HCT116 (cell line): Measurements from ENCODE around the gene CDKAL1. TPM values are rescaled to one million over a fixed set of nuclear protein-coding genes. Genes with fewer than 3 reads are reported as not detected.

Experiments used
- ATAC-seq: fragments of 200-7000 bp; cut with Tn5 transposase; 2 replicates; pipeline ENCODE4 v1.9.1; 2020; ENCODE audit warnings: mild to moderate bottlenecking, moderate library complexity
- BruUV-seq: library from RNA; stranded (reverse); fragments of 400-500 nt; replicated peaks from 2 replicates; lab custom pipeline; 2021; lab: Mats Ljungman, UMichigan
- CTCF ChIA-PET: fragments of 300-600 bp; sonication (Branson Sonifier 250); formaldehyde crosslinking; loops from one replicate; lab custom pipeline; 2021; ENCODE audit warnings: antibody characterized with exemption; lab: Charles Lee
- POLR2A ChIA-PET: fragments of 300-600, 350-600 bp; sonication (Branson Sonifier 250); formaldehyde crosslinking; loops from one replicate; lab custom pipeline; 2021; ENCODE audit warnings: antibody characterized with exemption; lab: Charles Lee
- RAD21 ChIA-PET, 2 experiments: fragments of 300-600 bp; sonication (Branson Sonifier 250); formaldehyde crosslinking; loops; one replicate each; lab custom pipeline; 2023; ENCODE audit warnings: low total read pairs in 2 of 2; ENCODE audit not compliant: uncharacterized antibody in 2 of 2, unreplicated experiment in 2 of 2, low non-redundant PET in 1 of 2; lab: Charles Lee
- DNase-seq: peaks from one replicate; pipeline ENCODE4 v3.0.0-alpha.2; 2010; ENCODE audit warnings: low read depth, low spot score
- H2AFZ ChIP-seq: fragments of 200-600 bp; shearing (Covaris generic), sonication (generic); 2 replicates; pipeline ENCODE4 v1.6.1; 2017; ENCODE audit warnings: low read depth, mixed run types, mixed read lengths, antibody characterized with exemption, low read length; ENCODE audit not compliant: poor library complexity, severe bottlenecking
- H3K27ac ChIP-seq: 2 replicates; pipeline ENCODE4 v1.5.1; 2012; ENCODE audit warnings: low read depth, low read length
- H3K27me3 ChIP-seq: fragments of 200-600 bp; sonication (generic); 2 replicates; pipeline ENCODE4 v1.6.1; 2016; ENCODE audit warnings: mixed run types, low read length, mixed read lengths; ENCODE audit not compliant: insufficient read depth
- H3K36me3 ChIP-seq, 2 experiments: fragments of 200-500 bp in 1 of 2; fragments of 200-600 bp in 1 of 2; sonication (Bioruptor generic) in 1 of 2; sonication (generic) in 1 of 2; 2 replicates each; pipeline versions ENCODE4 v1.5.1 to v1.6.1; 2014 to 2016; ENCODE audit warnings: low read length in 2 of 2, inconsistent platforms in 1 of 2, mixed read lengths in 1 of 2, mixed run types in 1 of 2; ENCODE audit not compliant: insufficient read depth in 2 of 2, control insufficient read depth in 1 of 2
- H3K4me1 ChIP-seq, 2 experiments: fragments of 200-600 bp in 1 of 2; sonication (generic) in 1 of 2; 2 replicates each; pipeline versions ENCODE4 v1.5.1 to v1.6.1; 2012 to 2017; ENCODE audit warnings: low read length in 2 of 2, inconsistent platforms in 1 of 2, mild to moderate bottlenecking in 1 of 2, mixed read lengths in 1 of 2, mixed run types in 1 of 2, moderate library complexity in 1 of 2; ENCODE audit not compliant: insufficient read depth in 2 of 2, control insufficient read depth in 1 of 2
- H3K4me2 ChIP-seq: fragments of 200-600 bp; sonication (generic); 2 replicates; pipeline ENCODE4 v1.6.1; 2017; ENCODE audit warnings: mixed run types, low read length, mixed read lengths
- H3K4me3 ChIP-seq, 2 experiments: fragments of 200-600 bp in 1 of 2; sonication (generic) in 1 of 2; replicated peaks in 1 of 2; 2 replicates each; pipeline ENCODE4 v1.5.1; 2011 to 2016; ENCODE audit warnings: low read length in 2 of 2, control low read depth in 1 of 2, low read depth in 1 of 2, mild to moderate bottlenecking in 1 of 2, mixed read lengths in 1 of 2, mixed run types in 1 of 2
- H3K79me2 ChIP-seq: fragments of 200-600 bp; sonication (generic); 2 replicates; pipeline ENCODE4 v1.6.1; 2017; ENCODE audit warnings: mild to moderate bottlenecking, mixed run types, low read length, moderate library complexity, mixed read lengths; ENCODE audit not compliant: insufficient read depth
- H3K9ac ChIP-seq: fragments of 200-600 bp; sonication (generic); 2 replicates; pipeline ENCODE4 v1.6.1; 2016; ENCODE audit warnings: low read length, mixed read lengths
- H3K9me2 ChIP-seq: fragments of 200-600 bp; sonication (generic), shearing (Covaris generic); 2 replicates; pipeline ENCODE4 v1.6.1; 2017; ENCODE audit warnings: mixed run types, mild to moderate bottlenecking, moderate library complexity; ENCODE audit not compliant: insufficient read depth
- H3K9me3 ChIP-seq, 2 experiments: fragments of 200-500 bp in 1 of 2; fragments of 200-600 bp in 1 of 2; sonication (Bioruptor generic) in 1 of 2; sonication (generic) in 1 of 2; 2 replicates each; pipeline ENCODE4 v1.6.1; 2014 to 2017; ENCODE audit warnings: low read length in 2 of 2, mixed read lengths in 2 of 2, inconsistent platforms in 1 of 2, low read depth in 1 of 2, mild to moderate bottlenecking in 1 of 2, mixed run types in 1 of 2, moderate library complexity in 1 of 2; ENCODE audit not compliant: control insufficient read depth in 1 of 2, insufficient read depth in 1 of 2
- H4K20me1 ChIP-seq: fragments of 200-600 bp; sonication (generic), shearing (Covaris generic); 2 replicates; pipeline ENCODE4 v1.6.1; 2017; ENCODE audit warnings: mixed run types, mild to moderate bottlenecking, moderate library complexity; ENCODE audit not compliant: insufficient read depth
- CBX3 ChIP-seq: IDR thresholded peaks from 2 replicates; pipeline ENCODE4 v1.6.1; 2012; ENCODE audit warnings: low read depth
- EGR1 ChIP-seq: IDR thresholded peaks from 2 replicates; pipeline ENCODE4 v1.6.1; 2012; ENCODE audit warnings: low read depth
- ELF1 ChIP-seq: IDR thresholded peaks from 2 replicates; pipeline ENCODE4 v1.6.1; 2012; ENCODE audit warnings: low read depth, borderline replicate concordance
- EZH2 ChIP-seq: fragments of 200-600 bp; sonication (generic); IDR thresholded peaks from 2 replicates; pipeline ENCODE4 v1.6.1; 2017; ENCODE audit warnings: antibody characterized with exemption, mixed run types
- EZH2phosphoT487 ChIP-seq: fragments of 200-600 bp; IDR thresholded peaks from 2 replicates; pipeline ENCODE4 v1.6.1; 2018; ENCODE audit warnings: antibody characterized with exemption, borderline replicate concordance
- POLR2A ChIP-seq: IDR thresholded peaks from 2 replicates; pipeline ENCODE4 v1.7.0; 2011; ENCODE audit warnings: borderline replicate concordance; ENCODE audit not compliant: insufficient read depth, insufficient read length; ENCODE audit errors: extremely low read depth
- POLR2AphosphoS5 ChIP-seq: IDR thresholded peaks from 2 replicates; pipeline ENCODE4 v1.6.1; 2011; ENCODE audit warnings: mild to moderate bottlenecking, low read depth, low read length, moderate library complexity
- RAD21 ChIP-seq: IDR thresholded peaks from 2 replicates; pipeline ENCODE4 v1.6.1; 2012; ENCODE audit warnings: low read depth, mild to moderate bottlenecking
- SIN3A ChIP-seq: IDR thresholded peaks from 2 replicates; pipeline ENCODE4 v1.6.1; 2012; ENCODE audit warnings: low read depth
- TCF7L2 ChIP-seq: IDR thresholded peaks from 2 replicates; pipeline ENCODE4 v1.7.0; 2011; ENCODE audit warnings: borderline replicate concordance, inconsistent platforms; ENCODE audit not compliant: insufficient read depth, insufficient read length; ENCODE audit errors: extremely low read depth
- ZFX ChIP-seq: fragments of 450-650 bp; IDR thresholded peaks from 2 replicates; pipeline ENCODE4 v1.6.1; 2017
- intact Hi-C: fragments of 100-400 bp; cut with micrococcal nuclease; formaldehyde crosslinking; loops from 2 replicates; pipeline ENCODE4 v1.10.0; 2022
- total RNA-seq: library from RNA; stranded (reverse); gene quantifications from one replicate; pipeline ENCODE4 v1.2.1, GENCODE V29; 2021; ENCODE audit not compliant: unreplicated experiment
- TF ChIP-seq, protein P1 (sequence below): IDR thresholded peaks from 2 replicates; pipeline ENCODE4 v1.6.1; 2012
- TF ChIP-seq, protein P2 (sequence below), 3 experiments: fragments of 200-600 bp in 1 of 3; sonication (generic) in 1 of 3; IDR thresholded peaks in 2 of 3; conservative IDR thresholded peaks in 1 of 3; 2 replicates each; pipeline ENCODE4 v1.5.1; 2012 to 2017; ENCODE audit warnings: low read depth in 2 of 3, low read length in 2 of 3, antibody characterized with exemption in 1 of 3, borderline replicate concordance in 1 of 3, control low read depth in 1 of 3, mild to moderate bottlenecking in 1 of 3, mixed read lengths in 1 of 3, mixed run types in 1 of 3, moderate library complexity in 1 of 3; ENCODE audit not compliant: insufficient read depth in 1 of 3
- TF ChIP-seq, protein P3 (sequence below): IDR thresholded peaks from 2 replicates; pipeline ENCODE4 v1.6.1; 2011; ENCODE audit warnings: mild to moderate bottlenecking, low read length, moderate library complexity; ENCODE audit not compliant: insufficient replicate concordance; ENCODE audit errors: extremely low read depth

Gene CDKAL1
- total RNA-seq, 1 experiment from 2014 or later = 14.9 TPM

DNA sequence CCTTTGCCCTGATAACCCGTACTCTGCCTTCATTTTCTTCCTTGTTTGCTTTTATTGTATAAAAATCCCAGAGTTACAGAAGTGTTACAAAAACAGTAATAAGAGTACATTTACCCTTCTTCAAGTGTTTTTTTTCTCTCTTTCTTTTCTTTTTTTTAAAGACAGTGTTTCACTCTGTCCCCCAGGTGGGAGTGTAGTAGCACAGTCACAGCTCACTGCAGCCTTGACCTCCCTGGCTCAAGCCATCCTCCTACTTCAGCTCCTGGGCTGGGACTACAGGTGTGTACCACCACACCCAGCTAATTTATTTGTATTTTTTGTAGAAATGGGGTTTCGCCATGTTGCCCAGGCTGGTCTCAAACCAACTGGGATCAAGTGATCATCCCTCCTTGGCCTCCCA lies 402.7 kb downstream of the CDKAL1 start:
- POLR2A ChIA-PET = no interaction called here
- Histone ChIP-seq H3K79me2 (0 out of 2 replicates have a peak, but pooled peaks cover 3% of the 10 kb centered on the region), H3K4me1 (peaks cover 22 to 27% of the 10 kb centered on the region in 2 experiments), H3K9ac (no peak overlapping the region), H3K27me3 (no peaks in the 10 kb centered on the region), H3K36me3 (no peaks in the 10 kb centered on the region), H4K20me1 (no peaks in the 10 kb centered on the region), H3K27ac (no peak overlapping the region), H3K9me2 (no peaks in the 10 kb centered on the region), H3K4me2 (no peak overlapping the region), H2AFZ (no peak overlapping the region), H3K9me3 (no peaks in the 10 kb centered on the region; a peak in 1 of 4 replicates), H3K4me3 (no peak overlapping the region)
- ATAC-seq (no peak), DNase-seq (no peak)
- TF ChIP-seq RAD21 (peak; percentile 32; the same call in 1 of the 2 replicates), POLR2AphosphoS5 (no peak)
- intact Hi-C loops = loop anchor here (5.0 kb wide), 2 partner anchors 375 to 650 kb away; no protein-coding TSS in a partner anchor
- CTCF ChIA-PET = interaction anchor here (1.7 kb wide), 1 partner anchor 652 kb away, joined by 4 read pairs; no protein-coding TSS in a partner anchor
- RAD21 ChIA-PET = no interaction called here
- no TSS peak for BruUV-seq

DNA sequence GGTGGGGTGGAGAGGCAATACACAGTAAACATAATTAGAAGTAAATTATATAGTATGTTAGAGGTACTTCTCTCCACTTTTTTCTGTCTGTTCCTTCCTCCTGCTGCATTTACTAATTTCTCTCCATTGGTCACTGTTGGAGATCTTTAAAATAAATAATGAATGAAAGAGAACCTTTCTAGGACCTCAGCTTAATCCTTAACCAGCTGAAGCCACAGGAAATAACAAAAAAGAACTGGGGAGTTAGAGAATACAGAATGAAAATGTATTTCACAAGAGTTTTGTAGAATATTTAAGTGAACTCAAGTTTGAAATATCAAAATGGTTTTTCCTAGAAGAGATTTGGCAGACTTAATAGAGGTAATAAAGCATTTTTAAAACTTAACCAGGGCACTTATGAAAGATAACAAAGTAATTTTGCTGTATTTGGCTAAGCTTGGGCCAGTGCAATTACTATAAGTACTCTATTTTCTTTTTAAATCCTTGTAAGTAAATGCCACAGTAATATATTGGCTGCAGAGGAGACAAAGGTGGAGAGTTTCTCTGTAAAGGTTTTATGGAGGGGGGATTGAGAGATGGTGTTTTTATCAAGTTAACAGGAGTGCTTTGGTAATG lies 405.0 kb downstream of the CDKAL1 start:
- 0 out of 2 replicates have a peak, but pooled peaks cover 3% of the 10 kb centered on the region for H3K79me2 ChIP-seq
- intact Hi-C loops = loop anchor here (5.0 kb wide), 2 partner anchors 377 to 648 kb away; no protein-coding TSS in a partner anchor
- BruUV-seq = no TSS peak
- H3K9ac ChIP-seq = no peak overlapping the region
- H3K4me1 ChIP-seq = peaks cover under 1 to 13% of the 10 kb centered on the region in 2 experiments; a peak in 2 of 4 replicates
- no peak overlapping the region for H3K27ac ChIP-seq
- no peaks in the 10 kb centered on the region for H4K20me1 ChIP-seq
- H3K9me2 ChIP-seq = no peaks in the 10 kb centered on the region
- no peaks in the 10 kb centered on the region for H3K36me3 ChIP-seq
- TF ChIP-seq EZH2phosphoT487 (no peak), POLR2A (no peak), ZFX (no peak), TCF7L2 (no peak), SIN3A (no peak), CBX3 (no peak), POLR2AphosphoS5 (no peak), EGR1 (no peak), ELF1 (no peak), RAD21 (no peak), EZH2 (no peak)
- TF ChIP-seq, protein P1, sequence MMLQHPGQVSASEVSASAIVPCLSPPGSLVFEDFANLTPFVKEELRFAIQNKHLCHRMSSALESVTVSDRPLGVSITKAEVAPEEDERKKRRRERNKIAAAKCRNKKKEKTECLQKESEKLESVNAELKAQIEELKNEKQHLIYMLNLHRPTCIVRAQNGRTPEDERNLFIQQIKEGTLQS = no peak
- TF ChIP-seq, protein P2, sequence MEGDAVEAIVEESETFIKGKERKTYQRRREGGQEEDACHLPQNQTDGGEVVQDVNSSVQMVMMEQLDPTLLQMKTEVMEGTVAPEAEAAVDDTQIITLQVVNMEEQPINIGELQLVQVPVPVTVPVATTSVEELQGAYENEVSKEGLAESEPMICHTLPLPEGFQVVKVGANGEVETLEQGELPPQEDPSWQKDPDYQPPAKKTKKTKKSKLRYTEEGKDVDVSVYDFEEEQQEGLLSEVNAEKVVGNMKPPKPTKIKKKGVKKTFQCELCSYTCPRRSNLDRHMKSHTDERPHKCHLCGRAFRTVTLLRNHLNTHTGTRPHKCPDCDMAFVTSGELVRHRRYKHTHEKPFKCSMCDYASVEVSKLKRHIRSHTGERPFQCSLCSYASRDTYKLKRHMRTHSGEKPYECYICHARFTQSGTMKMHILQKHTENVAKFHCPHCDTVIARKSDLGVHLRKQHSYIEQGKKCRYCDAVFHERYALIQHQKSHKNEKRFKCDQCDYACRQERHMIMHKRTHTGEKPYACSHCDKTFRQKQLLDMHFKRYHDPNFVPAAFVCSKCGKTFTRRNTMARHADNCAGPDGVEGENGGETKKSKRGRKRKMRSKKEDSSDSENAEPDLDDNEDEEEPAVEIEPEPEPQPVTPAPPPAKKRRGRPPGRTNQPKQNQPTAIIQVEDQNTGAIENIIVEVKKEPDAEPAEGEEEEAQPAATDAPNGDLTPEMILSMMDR (IDR thresholded peaks at IDR 0.05 in 2 of 3, conservative IDR thresholded peaks at IDR 0.05 in 1 of 3; ENCODE audit: borderline replicate concordance in 1 of 3, insufficient read depth in 1 of 3, low read depth in 2 of 3, low read length in 2 of 3) = no peak
- TF ChIP-seq, protein P3, sequence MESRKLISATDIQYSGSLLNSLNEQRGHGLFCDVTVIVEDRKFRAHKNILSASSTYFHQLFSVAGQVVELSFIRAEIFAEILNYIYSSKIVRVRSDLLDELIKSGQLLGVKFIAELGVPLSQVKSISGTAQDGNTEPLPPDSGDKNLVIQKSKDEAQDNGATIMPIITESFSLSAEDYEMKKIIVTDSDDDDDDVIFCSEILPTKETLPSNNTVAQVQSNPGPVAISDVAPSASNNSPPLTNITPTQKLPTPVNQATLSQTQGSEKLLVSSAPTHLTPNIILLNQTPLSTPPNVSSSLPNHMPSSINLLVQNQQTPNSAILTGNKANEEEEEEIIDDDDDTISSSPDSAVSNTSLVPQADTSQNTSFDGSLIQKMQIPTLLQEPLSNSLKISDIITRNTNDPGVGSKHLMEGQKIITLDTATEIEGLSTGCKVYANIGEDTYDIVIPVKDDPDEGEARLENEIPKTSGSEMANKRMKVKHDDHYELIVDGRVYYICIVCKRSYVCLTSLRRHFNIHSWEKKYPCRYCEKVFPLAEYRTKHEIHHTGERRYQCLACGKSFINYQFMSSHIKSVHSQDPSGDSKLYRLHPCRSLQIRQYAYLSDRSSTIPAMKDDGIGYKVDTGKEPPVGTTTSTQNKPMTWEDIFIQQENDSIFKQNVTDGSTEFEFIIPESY = no peak
- DNase-seq (no peak), ATAC-seq (no peak)
- ChIA-PET RAD21 (no interaction called here), CTCF (no interaction called here), POLR2A (no interaction called here)
- no peak overlapping the region for H3K4me3 ChIP-seq
- no peaks in the 10 kb centered on the region for H3K27me3 ChIP-seq
- no peak overlapping the region for H3K4me2 ChIP-seq
- H3K9me3 ChIP-seq = peaks cover 0 to 9% of the 10 kb centered on the region in 2 experiments; a peak in 1 of 4 replicates
- H2AFZ ChIP-seq = no peak overlapping the region
